ENCODE measurements around the gene NOLC1.

Gene NOLC1

DNA sequence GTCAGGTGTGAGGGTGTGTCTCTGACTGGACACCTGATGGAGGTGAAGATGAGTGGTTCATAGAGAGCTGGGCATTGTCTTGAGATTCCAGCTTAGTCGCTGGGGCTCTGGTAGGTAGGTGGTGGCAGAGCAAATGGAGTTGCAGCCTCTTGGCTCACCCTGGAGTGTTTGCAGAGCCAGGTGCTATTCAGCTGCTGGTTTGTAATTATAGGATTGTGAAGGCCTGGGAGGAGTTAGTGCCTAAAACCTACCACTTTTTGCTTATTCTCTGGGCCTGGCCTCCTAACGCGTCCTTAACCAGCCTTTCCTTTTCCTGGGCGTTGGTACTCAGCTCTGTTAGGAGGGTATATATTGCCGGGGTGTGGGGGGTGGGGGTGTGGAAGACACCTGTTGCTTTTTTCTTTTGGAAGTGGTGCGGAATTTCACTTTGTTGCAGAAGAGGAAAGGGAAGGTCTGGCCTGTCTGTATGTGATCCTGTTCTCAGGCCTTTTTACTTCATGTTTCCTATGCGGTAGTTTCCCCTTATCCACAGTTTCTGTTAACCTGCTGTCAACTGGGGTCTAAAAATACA is 16.1 kb upstream of the NOLC1 start:
- ATAC-seq (no peak), DNase-seq (ENCODE audit: low spot score in 2 of 2) (no peak)
- Mint-ChIP-seq H3K4me1 (peaks cover 58% of the 10 kb centered on the region), H3K36me3 (peaks cover 85% of the 10 kb centered on the region), H3K4me3 (peak overlapping the region; percentile 95), H3K27ac (peak overlapping the region; percentile 74), H3K9me3 (no peaks in the 10 kb centered on the region)

- H3K9me3 Mint-ChIP-seq, result no peaks in the 10 kb centered on the region
- H3K36me3 Mint-ChIP-seq, result peaks cover 100% of the 10 kb centered on the region
- ATAC-seq, result no peak
- no peak overlapping the region for H3K4me3 Mint-ChIP-seq
- peaks cover 58% of the 10 kb centered on the region for H3K4me1 Mint-ChIP-seq
- DNase-seq (ENCODE audit: low spot score in 2 of 2), result no peak
- H3K27ac Mint-ChIP-seq, result peak overlapping the region; percentile 82
These were observed 12.7 kb upstream of the NOLC1 start for GRCh38 chr10:102139281-102140110.

DNA sequence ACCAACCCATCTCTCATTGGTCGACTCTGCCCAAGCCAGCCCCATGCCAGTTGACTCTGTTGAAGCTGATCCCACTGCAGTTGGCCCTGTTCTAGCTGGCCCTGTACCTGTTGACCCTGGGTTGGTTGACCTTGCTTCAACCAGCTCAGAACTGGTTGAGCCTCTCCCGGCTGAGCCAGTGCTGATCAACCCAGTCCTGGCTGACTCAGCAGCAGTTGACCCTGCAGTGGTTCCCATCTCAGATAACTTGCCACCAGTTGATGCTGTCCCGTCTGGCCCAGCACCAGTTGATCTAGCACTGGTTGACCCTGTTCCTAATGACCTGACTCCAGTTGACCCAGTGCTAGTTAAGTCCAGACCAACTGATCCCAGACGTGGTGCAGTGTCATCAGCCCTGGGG is 12.0 kb upstream of the NOLC1 start:
- Mint-ChIP-seq H3K27ac (no peak overlapping the region), H3K4me1 (peaks cover 51% of the 10 kb centered on the region), H3K4me3 (no peak overlapping the region), H3K36me3 (peaks cover 100% of the 10 kb centered on the region), H3K9me3 (no peaks in the 10 kb centered on the region)
- no peak for ATAC-seq
- no peak for DNase-seq (ENCODE audit: low spot score in 2 of 2)

GRCh38 chr10:102140913-102141540 is 11.2 kb upstream of the NOLC1 start:
- H3K9me3 Mint-ChIP-seq, result no peaks in the 10 kb centered on the region
- peak; percentile 17 for ATAC-seq
- peaks cover 47% of the 10 kb centered on the region for H3K4me1 Mint-ChIP-seq
- no peak for DNase-seq (ENCODE audit: low spot score in 2 of 2)
- H3K36me3 Mint-ChIP-seq, result peaks cover 100% of the 10 kb centered on the region
- H3K4me3 Mint-ChIP-seq, result no peak overlapping the region
- H3K27ac Mint-ChIP-seq, result peak overlapping the region; percentile 83

DNA sequence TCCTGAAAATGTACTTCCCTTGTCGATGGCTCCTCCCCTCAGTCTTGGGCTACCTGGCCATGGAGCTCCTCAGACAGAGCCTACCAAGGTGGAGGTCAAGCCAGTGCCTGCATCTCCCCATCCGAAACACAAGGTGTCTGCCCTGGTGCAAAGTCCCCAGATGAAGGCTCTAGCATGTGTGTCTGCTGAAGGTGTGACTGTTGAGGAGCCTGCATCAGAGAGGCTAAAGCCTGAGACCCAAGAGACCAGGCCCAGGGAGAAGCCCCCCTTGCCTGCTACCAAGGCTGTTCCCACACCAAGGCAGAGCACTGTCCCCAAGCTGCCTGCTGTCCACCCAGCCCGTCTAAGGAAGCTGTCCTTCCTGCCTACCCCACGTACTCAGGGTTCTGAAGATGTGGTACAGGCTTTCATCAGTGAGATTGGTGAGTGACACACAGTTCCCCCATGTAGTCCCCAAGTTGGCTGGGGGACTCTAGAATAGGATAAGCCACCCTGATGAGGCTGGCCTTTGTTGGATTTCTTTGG is 10.5 kb upstream of the NOLC1 start:
- Mint-ChIP-seq H3K9me3 (no peaks in the 10 kb centered on the region), H3K4me3 (no peak overlapping the region), H3K4me1 (peaks cover 49% of the 10 kb centered on the region), H3K27ac (peak overlapping the region; percentile 83), H3K36me3 (peaks cover 100% of the 10 kb centered on the region)
- DNase-seq (ENCODE audit: low spot score in 2 of 2) (no peak), ATAC-seq (no peak)

GRCh38 chr10:102146971-102147428 is 5.2 kb upstream of the NOLC1 start:
- H3K9me3 Mint-ChIP-seq, result no peaks in the 10 kb centered on the region
- no peak overlapping the region for H3K4me3 Mint-ChIP-seq
- peak overlapping the region; percentile 74 for H3K27ac Mint-ChIP-seq
- ATAC-seq, result no peak
- no peak for DNase-seq (ENCODE audit: low spot score in 2 of 2)
- H3K4me1 Mint-ChIP-seq, result peaks cover 43% of the 10 kb centered on the region
- peaks cover 100% of the 10 kb centered on the region for H3K36me3 Mint-ChIP-seq

- H3K4me3 Mint-ChIP-seq, result no peak overlapping the region
- no peak for DNase-seq (ENCODE audit: low spot score in 2 of 2)
- ATAC-seq, result no peak
- peaks cover 100% of the 10 kb centered on the region for H3K36me3 Mint-ChIP-seq
- peak overlapping the region; percentile 74 for H3K27ac Mint-ChIP-seq
- H3K4me1 Mint-ChIP-seq, result peaks cover 42% of the 10 kb centered on the region
- no peaks in the 10 kb centered on the region for H3K9me3 Mint-ChIP-seq
These were observed 4.6 kb upstream of the NOLC1 start for GRCh38 chr10:102147561-102147960.

DNA sequence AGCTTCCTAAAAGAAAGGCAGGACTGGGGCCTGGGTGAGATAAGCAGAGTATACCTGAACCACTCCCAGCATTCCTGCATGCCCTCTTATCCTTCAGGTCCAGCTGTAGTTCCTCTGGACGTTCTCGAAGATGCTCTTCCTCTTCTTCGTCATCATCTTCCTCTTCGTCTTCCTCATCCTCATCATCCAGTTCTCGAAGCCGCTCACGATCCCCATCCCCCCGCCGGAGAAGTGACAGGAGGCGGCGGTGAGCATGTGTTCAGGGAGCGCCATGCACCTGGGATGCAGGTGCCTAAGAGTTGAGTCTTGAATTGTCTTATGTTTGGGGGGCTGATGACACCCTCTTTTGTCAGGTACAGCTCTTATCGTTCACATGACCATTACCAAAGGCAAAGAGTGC is 3.9 kb upstream of the NOLC1 start:
- peak overlapping the region; percentile 74 for H3K27ac Mint-ChIP-seq

GRCh38 chr10:102150970-102151773 is 1.0 kb upstream of the NOLC1 start:
- Mint-ChIP-seq H3K4me1 (peaks cover 49% of the 10 kb centered on the region), H3K27ac (peak overlapping the region; percentile 98), H3K9me3 (no peaks in the 10 kb centered on the region), H3K36me3 (peaks cover 100% of the 10 kb centered on the region), H3K4me3 (peak overlapping the region; percentile 85)
- ATAC-seq (no peak), DNase-seq (ENCODE audit: low spot score in 2 of 2) (no peak)

More for the DNA sequence above, 3.9 kb upstream of the NOLC1 start:
- no peak for DNase-seq (ENCODE audit: low spot score in 2 of 2)
- no peaks in the 10 kb centered on the region for H3K9me3 Mint-ChIP-seq
- H3K36me3 Mint-ChIP-seq, result peaks cover 100% of the 10 kb centered on the region
- no peak overlapping the region for H3K4me3 Mint-ChIP-seq
- no peak for ATAC-seq
- H3K4me1 Mint-ChIP-seq, result peaks cover 40% of the 10 kb centered on the region

DNA sequence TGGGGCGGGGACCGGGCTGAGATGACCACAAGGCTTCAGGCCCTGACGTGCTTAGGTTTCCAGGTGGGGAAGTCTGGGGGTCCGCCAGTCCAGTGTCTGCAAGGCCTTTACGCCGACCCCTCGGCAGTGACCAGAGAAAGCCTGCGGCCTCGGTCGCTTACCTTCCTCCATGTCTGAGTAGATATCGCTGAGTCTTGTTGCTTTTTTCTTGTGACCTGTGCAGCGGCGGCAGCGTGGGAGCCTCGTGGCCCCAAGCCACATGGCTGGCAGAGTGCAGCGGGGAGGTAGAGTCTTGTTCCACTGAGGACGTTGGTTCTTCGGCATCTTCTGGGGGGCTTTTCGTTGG is 329 bp downstream of the NOLC1 start:
- peaks cover 100% of the 10 kb centered on the region for H3K36me3 Mint-ChIP-seq
- H3K4me1 Mint-ChIP-seq, result peaks cover 55% of the 10 kb centered on the region
- peak; percentile 66 for ATAC-seq
- H3K9me3 Mint-ChIP-seq, result no peaks in the 10 kb centered on the region
- peak overlapping the region; percentile 98 for H3K27ac Mint-ChIP-seq
- H3K4me3 Mint-ChIP-seq, result peak overlapping the region; percentile 85
- DNase-seq (ENCODE audit: low spot score in 2 of 2), result no peak

DNA sequence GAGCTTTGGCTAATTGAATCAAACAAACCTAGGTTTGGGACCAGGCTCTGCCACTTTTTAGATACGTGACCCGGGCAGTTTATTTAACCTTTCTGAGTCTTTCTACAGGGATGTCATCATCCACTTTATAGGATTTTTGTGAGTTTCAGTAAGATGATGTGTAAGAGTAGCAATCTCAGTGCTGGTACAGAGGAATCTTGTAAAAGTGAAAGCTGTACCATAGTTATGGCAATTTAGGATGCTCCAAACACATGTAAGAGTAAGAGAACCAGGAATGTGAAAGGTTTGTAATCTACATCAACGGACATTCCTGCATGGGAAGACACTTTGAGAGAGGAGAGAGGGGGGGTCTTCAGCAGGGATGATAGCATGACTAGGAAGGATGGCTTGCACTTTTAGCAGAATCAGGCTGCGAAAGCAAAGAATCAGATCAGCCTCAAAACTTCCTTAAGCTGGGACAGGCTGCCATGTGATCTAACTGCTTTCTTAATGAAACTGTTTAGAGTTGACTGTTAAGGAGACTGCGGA is 968 bp downstream of the NOLC1 start:
- Mint-ChIP-seq H3K4me3 (peak overlapping the region; percentile 85), H3K27ac (peak overlapping the region; percentile 98), H3K9me3 (no peaks in the 10 kb centered on the region), H3K36me3 (peaks cover 100% of the 10 kb centered on the region), H3K4me1 (peaks cover 56% of the 10 kb centered on the region)
- no peak for ATAC-seq
- no peak for DNase-seq (ENCODE audit: low spot score in 2 of 2)

DNA sequence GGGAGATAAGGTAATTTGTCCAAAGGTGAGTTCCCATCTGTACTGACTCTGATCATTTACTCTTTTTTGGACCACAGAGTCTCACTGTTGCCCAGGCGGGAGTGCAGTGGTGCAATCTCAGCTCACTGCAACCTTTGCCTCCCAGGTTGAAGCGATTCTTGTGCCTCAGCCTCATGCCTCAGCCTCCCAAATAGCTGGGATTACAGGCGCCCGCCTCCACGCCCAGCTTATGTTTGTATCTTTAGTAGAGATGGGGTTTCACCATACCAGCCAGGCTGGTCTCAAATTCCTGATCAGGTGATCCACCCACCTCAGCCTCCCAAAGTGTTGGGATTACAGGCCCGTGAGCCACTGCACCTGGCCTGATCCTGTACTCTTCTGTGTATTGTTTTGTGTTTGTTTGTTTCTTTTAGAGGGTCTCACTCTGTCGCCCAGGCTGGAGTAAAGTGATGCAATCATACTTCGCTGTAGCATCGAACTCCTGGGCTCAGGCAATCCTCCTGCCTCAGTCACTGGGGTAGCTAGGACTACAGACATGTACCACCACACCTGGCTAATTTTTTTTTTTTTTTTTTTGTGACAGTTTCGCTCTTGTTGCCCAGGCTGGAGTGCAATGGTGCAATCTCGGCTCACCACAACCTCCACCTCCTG is 2.4 kb downstream of the NOLC1 start:
- H3K4me3 Mint-ChIP-seq, result peak overlapping the region; percentile 85
- DNase-seq (ENCODE audit: low spot score in 2 of 2) (no peak), ATAC-seq (no peak)
- peaks cover 100% of the 10 kb centered on the region for H3K36me3 Mint-ChIP-seq
- H3K4me1 Mint-ChIP-seq, result peaks cover 52% of the 10 kb centered on the region
- no peaks in the 10 kb centered on the region for H3K9me3 Mint-ChIP-seq
- peak overlapping the region; percentile 98 for H3K27ac Mint-ChIP-seq

GRCh38 chr10:102157224-102157623 is 5.0 kb downstream of the NOLC1 start:
- peaks cover 36% of the 10 kb centered on the region for H3K4me1 Mint-ChIP-seq
- DNase-seq (ENCODE audit: low spot score in 2 of 2) (no peak), ATAC-seq (no peak)
- H3K9me3 Mint-ChIP-seq, result no peaks in the 10 kb centered on the region
- H3K36me3 Mint-ChIP-seq, result peaks cover 100% of the 10 kb centered on the region
- peak overlapping the region; percentile 16 for H3K27ac Mint-ChIP-seq
- no peak overlapping the region for H3K4me3 Mint-ChIP-seq

- H3K4me1 Mint-ChIP-seq, result peaks cover 24% of the 10 kb centered on the region
- no peaks in the 10 kb centered on the region for H3K9me3 Mint-ChIP-seq
- ATAC-seq (peak; percentile 38), DNase-seq (ENCODE audit: low spot score in 2 of 2) (no peak)
- H3K36me3 Mint-ChIP-seq, result peaks cover 100% of the 10 kb centered on the region
- H3K27ac Mint-ChIP-seq, result peak overlapping the region; percentile 76
- no peak overlapping the region for H3K4me3 Mint-ChIP-seq
These were observed 6.9 kb downstream of the NOLC1 start for GRCh38 chr10:102159051-102159597.

Data from stimulated activated effector memory CD8-positive, alpha-beta T cell treated with anti-CD3 and anti-CD28 coated beads, Interleukin-12 subunit alpha, Interleukin-12 subunit beta, amount 100 ng/mL, for 72 hours (primary cell).